ENCODE results near the gene SLC22A31. TPM values are rescaled to one million over a fixed set of nuclear protein-coding genes. Genes with fewer than 3 reads are reported as not detected.

The SLC22A31 gene
- total and polyA plus RNA-seq, 2 donors (not counting 3 experiments of a cell fraction or from before 2014, with no cell fraction given), result 1.0 TPM; not detected in 1

DNA sequence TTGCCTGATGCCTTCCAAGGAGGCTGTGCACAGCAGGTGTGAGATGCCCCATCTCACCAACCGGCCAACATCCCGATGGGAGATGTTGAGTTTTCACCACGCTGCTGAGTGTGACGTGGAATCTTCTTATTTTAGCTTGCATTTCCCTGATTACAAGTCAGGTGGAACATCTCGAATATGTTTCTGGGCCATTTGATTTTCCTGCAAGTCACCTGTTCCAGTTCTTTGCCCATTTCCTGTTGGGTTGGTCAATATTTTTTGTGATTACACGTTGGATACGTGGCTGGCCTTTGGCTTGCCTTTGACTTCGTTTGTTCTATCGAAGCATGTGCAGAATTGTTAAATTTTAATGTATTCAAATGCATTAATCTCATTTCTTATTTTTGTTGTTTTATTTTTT is 37.0 kb downstream of the SLC22A31 start:
- FAIRE-seq (no peak), DNase-seq (ENCODE audit: low read depth, low spot score) (no peak)
- ChIA-PET CTCF (interaction anchor here (1.5 kb wide), 1 partner anchor 305 kb away, joined by 5 read pairs; no protein-coding TSS in a partner anchor), POLR2A (no interaction called here)
- Histone ChIP-seq H3K27me3 (ENCODE audit: control insufficient read depth in 2 of 2, insufficient read depth in 2 of 2, low read length in 2 of 2) (no peaks in the 10 kb centered on the region), H3K9me3 (replicated peaks; ENCODE audit: control insufficient read depth, insufficient read depth, low read length) (no peaks in the 10 kb centered on the region), H3K9me1 (replicated peaks; ENCODE audit: control insufficient read depth, extremely low read depth, insufficient read depth, low read length) (no peaks in the 10 kb centered on the region), H4K20me1 (replicated peaks; ENCODE audit: control insufficient read depth, extremely low read depth, insufficient read depth, low read length) (no peaks in the 10 kb centered on the region), H3K27ac (ENCODE audit: insufficient read depth, low read depth, low read length) (no peak overlapping the region), H3K4me1 (ENCODE audit: control insufficient read depth, extremely low read depth, insufficient read depth, low read length) (no peaks in the 10 kb centered on the region), H3K9ac (replicated peaks; ENCODE audit: extremely low read depth, insufficient read depth, low read length) (no peak overlapping the region), H3K79me2 (ENCODE audit: control insufficient read depth, insufficient read depth, low read length) (no peaks in the 10 kb centered on the region), H3K4me3 (replicated peaks in 1 of 3; ENCODE audit: insufficient read depth in 1 of 3, low read depth in 1 of 3, low read length in 3 of 3) (no peak overlapping the region), H3K36me3 (ENCODE audit: control insufficient read depth in 2 of 2, extremely low read depth in 1 of 2, insufficient read depth in 2 of 2, low read length in 2 of 2) (no peaks in the 10 kb centered on the region), H3K4me2 (ENCODE audit: insufficient read depth, low read length) (no peak overlapping the region), H2AFZ (ENCODE audit: low read depth, low read length) (no peak overlapping the region)
- BruUV-seq (replicated peaks), result no TSS peak
- TF ChIP-seq MAX (IDR thresholded peaks at IDR 0.05; ENCODE audit: insufficient read depth, insufficient read length), result no peak
- TF ChIP-seq MYC (IDR thresholded peaks at IDR 0.05; ENCODE audit: low read depth, low read length), result no peak
- TF ChIP-seq GATA2 (IDR thresholded peaks at IDR 0.05; ENCODE audit: insufficient read depth, insufficient read length, low read depth, low read length), result no peak
- TF ChIP-seq POLR2AphosphoS5 (IDR thresholded peaks at IDR 0.05; ENCODE audit: insufficient read depth, low read depth, low read length), result no peak
- no peak for TF ChIP-seq FOS (IDR thresholded peaks at IDR 0.05; ENCODE audit: borderline replicate concordance, insufficient read depth, low read length)
- no peak for TF ChIP-seq JUN (IDR thresholded peaks at IDR 0.05; ENCODE audit: borderline replicate concordance, insufficient read depth, insufficient read length, low read depth)
- TF ChIP-seq, protein P1, sequence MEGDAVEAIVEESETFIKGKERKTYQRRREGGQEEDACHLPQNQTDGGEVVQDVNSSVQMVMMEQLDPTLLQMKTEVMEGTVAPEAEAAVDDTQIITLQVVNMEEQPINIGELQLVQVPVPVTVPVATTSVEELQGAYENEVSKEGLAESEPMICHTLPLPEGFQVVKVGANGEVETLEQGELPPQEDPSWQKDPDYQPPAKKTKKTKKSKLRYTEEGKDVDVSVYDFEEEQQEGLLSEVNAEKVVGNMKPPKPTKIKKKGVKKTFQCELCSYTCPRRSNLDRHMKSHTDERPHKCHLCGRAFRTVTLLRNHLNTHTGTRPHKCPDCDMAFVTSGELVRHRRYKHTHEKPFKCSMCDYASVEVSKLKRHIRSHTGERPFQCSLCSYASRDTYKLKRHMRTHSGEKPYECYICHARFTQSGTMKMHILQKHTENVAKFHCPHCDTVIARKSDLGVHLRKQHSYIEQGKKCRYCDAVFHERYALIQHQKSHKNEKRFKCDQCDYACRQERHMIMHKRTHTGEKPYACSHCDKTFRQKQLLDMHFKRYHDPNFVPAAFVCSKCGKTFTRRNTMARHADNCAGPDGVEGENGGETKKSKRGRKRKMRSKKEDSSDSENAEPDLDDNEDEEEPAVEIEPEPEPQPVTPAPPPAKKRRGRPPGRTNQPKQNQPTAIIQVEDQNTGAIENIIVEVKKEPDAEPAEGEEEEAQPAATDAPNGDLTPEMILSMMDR (IDR thresholded peaks at IDR 0.05; ENCODE audit: extremely low read depth in 1 of 2, insufficient read depth in 1 of 2, low read depth in 1 of 2, low read length in 2 of 2), result no peak
- TF ChIP-seq POLR2A (IDR thresholded peaks at IDR 0.05; ENCODE audit: low read depth, low read length), result no peak
- TF ChIP-seq EZH2 (IDR thresholded peaks at IDR 0.05; ENCODE audit: borderline replicate concordance, low read depth, low read length, severe bottlenecking), result no peak
- intact Hi-C loops (cut with micrococcal nuclease) (no loop called here), dilution Hi-C loops (cut with MboI; ENCODE audit: extremely low pct_ligation_motif_present, low sequenced_read_pairs) (no loop called here)

All from endothelial cell of umbilical vein (primary cell).